CD14-positive monocyte (primary cell): ENCODE results near the gene RANBP1. TPM values are rescaled to one million over a fixed set of nuclear protein-coding genes. Genes with fewer than 3 reads are reported as not detected.

Experiments
- DNase-seq, 3 donors: peaks; one replicate each; pipeline ENCODE4 v3.0.0-alpha.2; 2011 to 2022
- H2AFZ ChIP-seq: 2 replicates; pipeline ENCODE4 v1.6.0; 2012; ENCODE audit warnings: mild to moderate bottlenecking, low read depth, low read length, inconsistent platforms; ENCODE audit not compliant: insufficient read depth, poor library complexity, severe bottlenecking
- H3K27ac ChIP-seq, 2 donors: 1 replicate in 1 of 2; 2 replicates in 1 of 2; pipeline ENCODE4 v1.5.1; 2012 to 2013; ENCODE audit warnings: low read length in 2 of 2, control low read depth in 1 of 2, inconsistent platforms in 1 of 2, low read depth in 1 of 2, mild to moderate bottlenecking in 1 of 2
- H3K27me3 ChIP-seq, 2 donors: one replicate each; pipeline versions ENCODE4 v1.6.0 to v1.6.1; 2011 to 2013; ENCODE audit warnings: low read length in 2 of 2; ENCODE audit not compliant: control insufficient read depth in 2 of 2, insufficient read depth in 2 of 2
- H3K36me3 ChIP-seq, 2 donors: replicated peaks in 1 of 2; 1 replicate in 1 of 2; 2 replicates in 1 of 2; pipeline versions ENCODE4 v1.5.1 to v1.6.1; 2012 to 2013; ENCODE audit warnings: low read length in 2 of 2, control low read depth in 1 of 2, inconsistent platforms in 1 of 2, mild to moderate bottlenecking in 1 of 2; ENCODE audit not compliant: insufficient read depth in 2 of 2, control insufficient read depth in 1 of 2
- H3K4me1 ChIP-seq, 2 donors: 1 replicate in 1 of 2; 2 replicates in 1 of 2; pipeline versions ENCODE4 v1.5.1 to v1.6.1; 2012 to 2013; ENCODE audit warnings: low read length in 2 of 2, control low read depth in 1 of 2, inconsistent platforms in 1 of 2, mild to moderate bottlenecking in 1 of 2, moderate library complexity in 1 of 2; ENCODE audit not compliant: insufficient read depth in 2 of 2, control insufficient read depth in 1 of 2
- H3K4me2 ChIP-seq: replicated peaks from 2 replicates; pipeline ENCODE3; 2012; ENCODE audit warnings: low read length, moderate library complexity, mild to moderate bottlenecking; ENCODE audit not compliant: poor library complexity, severe bottlenecking; ENCODE audit errors: extremely low read depth
- H3K4me3 ChIP-seq, 3 experiments: fragments of 200-600 bp in 1 of 3; sonication (generic) in 1 of 3; replicated peaks in 1 of 3; 1 replicate in 2 of 3; 2 replicates in 1 of 3; pipeline ENCODE4 v1.5.1; 2011 to 2013; ENCODE audit warnings: low read length in 3 of 3, mild to moderate bottlenecking in 3 of 3, control low read depth in 2 of 3, low read depth in 2 of 3, inconsistent platforms in 1 of 3, moderate library complexity in 1 of 3
- H3K79me2 ChIP-seq: 2 replicates; pipeline ENCODE4 v1.6.0; 2012; ENCODE audit warnings: mild to moderate bottlenecking, control low read depth, inconsistent platforms, low read length, moderate library complexity; ENCODE audit not compliant: insufficient read depth
- H3K9ac ChIP-seq: 2 replicates; pipeline ENCODE4 v1.6.0; 2017; ENCODE audit warnings: low read length, mild to moderate bottlenecking; ENCODE audit not compliant: insufficient read depth, poor library complexity, severe bottlenecking
- H3K9me3 ChIP-seq, 2 donors: replicated peaks in 1 of 2; 1 replicate in 1 of 2; 2 replicates in 1 of 2; pipeline versions ENCODE4 v1.5.1 to v1.6.1; 2012 to 2013; ENCODE audit warnings: low read length in 2 of 2, control low read depth in 1 of 2; ENCODE audit not compliant: control insufficient read depth in 1 of 2, insufficient read depth in 1 of 2
- H4K20me1 ChIP-seq: 2 replicates; pipeline ENCODE4 v1.6.0; 2012; ENCODE audit warnings: mild to moderate bottlenecking, low read length, control low read depth, moderate library complexity; ENCODE audit not compliant: insufficient read depth
- H3K27ac Mint-ChIP-seq, 7 donors: one replicate each; pipeline ENCODE4 v1.8.0; 2020; ENCODE audit warnings: mild to moderate bottlenecking in 7 of 7, mixed read lengths in 7 of 7, moderate library complexity in 6 of 7, inconsistent platforms in 2 of 7
- H3K27me3 Mint-ChIP-seq, 3 donors: one replicate each; pipeline ENCODE4 v1.8.0; 2021 to 2022; ENCODE audit warnings: low read depth in 3 of 3, mild to moderate bottlenecking in 3 of 3, mixed read lengths in 3 of 3, moderate library complexity in 3 of 3, inconsistent platforms in 1 of 3
- H3K36me3 Mint-ChIP-seq, 2 donors: one replicate each; pipeline ENCODE4 v1.8.0; 2020; ENCODE audit warnings: mixed read lengths in 2 of 2, inconsistent platforms in 1 of 2, mild to moderate bottlenecking in 1 of 2
- H3K4me1 Mint-ChIP-seq: one replicate; pipeline ENCODE4 v1.8.0; 2020; ENCODE audit warnings: mild to moderate bottlenecking, mixed read lengths
- H3K4me3 Mint-ChIP-seq, 2 donors: one replicate each; pipeline ENCODE4 v1.8.0; 2020; ENCODE audit warnings: mild to moderate bottlenecking in 2 of 2, mixed read lengths in 2 of 2, moderate library complexity in 1 of 2
- H3K9me3 Mint-ChIP-seq, 7 donors: one replicate each; pipeline ENCODE4 v1.8.0; 2020 to 2022; ENCODE audit warnings: mixed read lengths in 7 of 7, mild to moderate bottlenecking in 6 of 7, moderate library complexity in 6 of 7, inconsistent platforms in 2 of 7
- WGBS: methylation state at CpG from one replicate; pipeline ENCODE4 v1.1.5; 2013; ENCODE audit warnings: missing lambda C conversion rate; ENCODE audit not compliant: insufficient coverage; 5-methylcytosine and 5-hydroxymethylcytosine counted together
- intact Hi-C, 2 donors: fragments of 100-400 bp; cut with micrococcal nuclease; formaldehyde crosslinking; loops; one replicate each; pipeline versions ENCODE4 v1.15.0 to v1.15.1; 2023
- polyA plus RNA-seq, 3 donors: library from polyadenylated mRNA; depleted of rRNA in 1 of 3; unstranded in 2 of 3; stranded (reverse) in 1 of 3; fragments of 300-500 nt in 2 of 3; fragments of >200 nt in 1 of 3; fragmentation: Illumina TruSeq in 2 of 3; gene quantifications; 1 replicate in 2 of 3; 2 replicates in 1 of 3; pipeline ENCODE4 v1.2.3, GENCODE V29; 2012 to 2021
- TF ChIP-seq, protein P1 (sequence below): fragments of 200-600 bp; IDR thresholded peaks from one replicate; pipeline ENCODE4 v1.8.0; 2022; ENCODE audit warnings: antibody characterized with exemption, mild to moderate bottlenecking

RANBP1 gene
- polyA plus RNA-seq, 3 donors = 45.0 to 52.3 (median 47.4) TPM

DNA sequence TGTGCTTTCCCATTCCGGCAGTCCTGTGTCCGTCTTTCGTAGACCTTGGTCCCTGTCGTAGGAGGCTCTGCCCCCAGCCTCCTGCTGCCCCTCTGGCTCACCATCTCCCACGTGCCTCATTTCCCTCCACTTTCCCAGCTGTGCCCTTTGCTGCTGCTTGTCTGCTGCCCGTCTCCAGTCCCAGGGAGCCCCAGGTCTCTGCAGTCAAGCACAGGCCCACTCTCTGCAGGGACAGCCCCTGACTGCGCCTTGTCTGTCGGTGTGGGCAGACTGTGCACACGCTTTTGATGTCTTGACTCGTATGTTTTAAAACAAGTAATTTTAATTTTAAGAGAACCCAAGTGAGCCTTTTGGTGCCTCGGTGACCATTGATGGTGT lies 23.4 kb upstream of the RANBP1 start:
- Mint-ChIP-seq H3K36me3 (peaks cover 96 to 99% of the 10 kb centered on the region in 2 donors), H3K4me1 (no peaks in the 10 kb centered on the region), H3K9me3 (peaks cover 0 to 4% (median 2%) of the 10 kb centered on the region in 7 donors), H3K27me3 (peaks cover 0 to 4% (median 0%) of the 10 kb centered on the region in 3 donors), H3K4me3 (no peak overlapping the region), H3K27ac (no peak overlapping the region)
- Histone ChIP-seq H3K27ac (no peak overlapping the region), H3K27me3 (no peaks in the 10 kb centered on the region), H2AFZ (no peak overlapping the region), H3K36me3 (peaks cover 94 to 100% of the 10 kb centered on the region in 2 donors), H3K4me3 (no peak overlapping the region), H3K4me2 (no peak overlapping the region), H3K4me1 (no peaks in the 10 kb centered on the region), H3K9ac (no peak overlapping the region), H4K20me1 (no peaks in the 10 kb centered on the region), H3K79me2 (peaks cover 7% of the 10 kb centered on the region), H3K9me3 (no peaks in the 10 kb centered on the region)
- WGBS = 98% methylated on average over 11 of the region's 11 CpGs
- no peak for DNase-seq
- intact Hi-C loops = no loop called here
- TF ChIP-seq, protein P1, sequence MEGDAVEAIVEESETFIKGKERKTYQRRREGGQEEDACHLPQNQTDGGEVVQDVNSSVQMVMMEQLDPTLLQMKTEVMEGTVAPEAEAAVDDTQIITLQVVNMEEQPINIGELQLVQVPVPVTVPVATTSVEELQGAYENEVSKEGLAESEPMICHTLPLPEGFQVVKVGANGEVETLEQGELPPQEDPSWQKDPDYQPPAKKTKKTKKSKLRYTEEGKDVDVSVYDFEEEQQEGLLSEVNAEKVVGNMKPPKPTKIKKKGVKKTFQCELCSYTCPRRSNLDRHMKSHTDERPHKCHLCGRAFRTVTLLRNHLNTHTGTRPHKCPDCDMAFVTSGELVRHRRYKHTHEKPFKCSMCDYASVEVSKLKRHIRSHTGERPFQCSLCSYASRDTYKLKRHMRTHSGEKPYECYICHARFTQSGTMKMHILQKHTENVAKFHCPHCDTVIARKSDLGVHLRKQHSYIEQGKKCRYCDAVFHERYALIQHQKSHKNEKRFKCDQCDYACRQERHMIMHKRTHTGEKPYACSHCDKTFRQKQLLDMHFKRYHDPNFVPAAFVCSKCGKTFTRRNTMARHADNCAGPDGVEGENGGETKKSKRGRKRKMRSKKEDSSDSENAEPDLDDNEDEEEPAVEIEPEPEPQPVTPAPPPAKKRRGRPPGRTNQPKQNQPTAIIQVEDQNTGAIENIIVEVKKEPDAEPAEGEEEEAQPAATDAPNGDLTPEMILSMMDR = no peak

DNA sequence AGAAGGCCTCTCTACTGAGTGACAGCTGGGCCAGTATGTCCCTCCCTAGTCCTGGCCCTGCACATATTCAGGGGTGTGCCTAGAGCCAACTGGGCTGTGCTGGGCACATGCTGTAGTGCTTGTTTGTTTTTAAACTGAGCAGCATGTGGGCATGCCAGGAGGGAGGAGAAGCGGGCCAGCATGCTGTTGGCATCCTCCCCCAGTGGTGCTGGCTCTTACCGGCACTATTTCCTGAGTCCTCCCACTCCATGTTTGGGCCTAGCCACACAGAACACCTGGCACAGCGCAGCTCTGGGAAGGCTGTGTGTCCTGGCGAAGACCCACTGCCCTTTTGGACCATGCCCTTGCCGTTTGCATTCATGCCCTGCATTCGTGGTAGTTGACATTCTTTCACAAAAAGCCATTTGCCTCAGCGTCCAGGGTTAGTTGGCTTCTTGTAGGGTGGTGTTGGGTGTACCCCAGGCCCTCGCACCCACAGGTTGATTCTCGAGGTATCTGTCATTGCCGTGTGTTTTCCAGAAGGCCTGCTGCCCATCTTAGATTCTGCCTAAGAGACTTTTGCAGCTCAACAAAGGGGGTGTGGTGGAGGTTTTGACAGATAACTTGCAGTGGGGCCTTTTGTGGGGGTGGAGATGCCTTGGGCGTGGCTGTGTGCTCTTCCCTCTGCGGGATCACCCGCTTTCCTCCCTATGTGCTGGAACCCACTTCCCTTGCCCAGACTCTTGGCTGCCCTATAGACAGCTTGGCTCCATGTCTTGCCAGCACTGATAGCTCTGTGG lies 22.3 kb upstream of the RANBP1 start:
- TF ChIP-seq, protein P1 = no peak
- H3K4me3 Mint-ChIP-seq = no peak overlapping the region

More for the DNA sequence above, 22.3 kb upstream of the RANBP1 start:
- Histone ChIP-seq H3K9me3 (no peaks in the 10 kb centered on the region), H2AFZ (no peak overlapping the region), H3K4me2 (no peak overlapping the region), H3K4me1 (no peaks in the 10 kb centered on the region), H3K79me2 (peaks cover 4% of the 10 kb centered on the region), H3K4me3 (no peak overlapping the region), H3K9ac (no peak overlapping the region), H3K27ac (no peak overlapping the region), H3K36me3 (peaks cover 91 to 95% of the 10 kb centered on the region in 2 donors), H4K20me1 (no peaks in the 10 kb centered on the region), H3K27me3 (no peaks in the 10 kb centered on the region)
- H3K27me3 Mint-ChIP-seq = peaks cover 0 to 4% (median 0%) of the 10 kb centered on the region in 3 donors
- H3K27ac Mint-ChIP-seq = no peak overlapping the region
- 98% methylated on average over 9 of the region's 13 CpGs for WGBS
- peaks cover 92 to 99% of the 10 kb centered on the region in 2 donors for H3K36me3 Mint-ChIP-seq
- no peak for DNase-seq
- no peaks in the 10 kb centered on the region for H3K4me1 Mint-ChIP-seq
- intact Hi-C loops = no loop called here
- peaks cover 0 to 4% (median 2%) of the 10 kb centered on the region in 7 donors for H3K9me3 Mint-ChIP-seq
